Keratinocyte (primary cell): ENCODE data around the gene NGB.

ENCODE experiments used
- CTCF ChIP-seq, 3 experiments: IDR thresholded peaks in 1 of 3; conservative IDR thresholded peaks in 1 of 3; optimal IDR thresholded peaks in 1 of 3; 2 replicates in 2 of 3; 3 replicates in 1 of 3; pipeline versions ENCODE3 to v1.5.1; 2011; ENCODE audit warnings: low read length in 3 of 3, mild to moderate bottlenecking in 3 of 3, moderate library complexity in 2 of 3, control low read depth in 1 of 3, inconsistent platforms in 1 of 3; ENCODE audit not compliant: insufficient read depth in 2 of 3; ENCODE audit errors: extremely low read depth in 1 of 3
- EZH2 ChIP-seq: IDR thresholded peaks from one replicate; pipeline ENCODE4 v1.6.1; 2012; ENCODE audit warnings: inconsistent platforms, mild to moderate bottlenecking, low read length, moderate library complexity

GRCh38 chr14:77275041-77275580 lies 4.1 kb upstream of the NGB start:
- TF ChIP-seq CTCF (optimal IDR thresholded peaks at IDR 0.05 in 1 of 3, IDR thresholded peaks at IDR 0.05 in 1 of 3, conservative IDR thresholded peaks at IDR 0.05 in 1 of 3; ENCODE audit: extremely low read depth in 1 of 3, insufficient read depth in 2 of 3, low read length in 3 of 3) (no peak), EZH2 (no peak)
